Measurements from ENCODE around the gene TMEM213.

Gene TMEM213, protein sequence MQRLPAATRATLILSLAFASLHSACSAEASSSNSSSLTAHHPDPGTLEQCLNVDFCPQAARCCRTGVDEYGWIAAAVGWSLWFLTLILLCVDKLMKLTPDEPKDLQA

DNA sequence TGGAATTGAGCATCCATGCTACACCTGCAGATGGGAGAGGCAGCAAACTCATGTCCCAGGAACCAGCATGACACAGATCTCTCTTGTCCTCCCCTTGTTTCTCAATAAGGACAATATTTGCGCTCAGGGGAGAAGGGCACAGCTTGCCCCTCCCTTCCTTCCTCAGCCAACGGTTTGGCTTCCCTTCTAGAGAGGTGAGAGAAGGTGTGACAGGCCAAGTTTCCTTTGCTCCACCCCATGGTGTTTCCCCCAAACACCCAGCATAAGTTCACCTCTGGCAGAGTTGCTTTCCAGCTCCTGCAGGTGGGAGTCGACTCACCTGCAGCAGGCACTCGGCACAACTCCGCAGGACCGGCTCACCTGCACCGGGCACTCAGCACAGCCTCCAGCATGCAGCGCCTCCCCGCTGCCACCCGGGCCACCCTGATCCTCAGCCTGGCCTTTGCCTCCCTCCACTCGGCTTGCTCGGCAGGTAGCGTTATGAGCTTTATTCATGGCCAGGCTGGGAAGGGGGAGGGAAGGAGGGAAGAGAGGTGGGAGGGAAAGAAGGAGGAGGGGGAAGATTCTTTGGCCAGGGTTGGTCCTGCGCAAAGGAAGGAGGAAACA is at the start of gene TMEM213, which contains the start of gene ATP6V0A4:
TMEM213 (plus strand) TSS at position 280 of the 606 bp plus-strand sequence; CDS start at position 391, 111 bp downstream.
ATP6V0A4 (minus strand) TSS at position 482 of the 606 bp plus-strand sequence. CDS start 26,949 bp downstream, outside the sequence.
- DNase-seq (ENCODE audit: low spot score) = no peak

GRCh38 chr7:138748666-138749065 is 49.1 kb upstream of the TMEM213 start:
- DNase-seq (ENCODE audit: low spot score) = no peak

- DNase-seq (ENCODE audit: low spot score) = no peak
Measured at GRCh38 chr7:138749960-138750359, 47.8 kb upstream of the TMEM213 start.

GRCh38 chr7:138750473-138750872 is 47.3 kb upstream of the TMEM213 start:
- no peak for DNase-seq (ENCODE audit: low spot score)

DNA sequence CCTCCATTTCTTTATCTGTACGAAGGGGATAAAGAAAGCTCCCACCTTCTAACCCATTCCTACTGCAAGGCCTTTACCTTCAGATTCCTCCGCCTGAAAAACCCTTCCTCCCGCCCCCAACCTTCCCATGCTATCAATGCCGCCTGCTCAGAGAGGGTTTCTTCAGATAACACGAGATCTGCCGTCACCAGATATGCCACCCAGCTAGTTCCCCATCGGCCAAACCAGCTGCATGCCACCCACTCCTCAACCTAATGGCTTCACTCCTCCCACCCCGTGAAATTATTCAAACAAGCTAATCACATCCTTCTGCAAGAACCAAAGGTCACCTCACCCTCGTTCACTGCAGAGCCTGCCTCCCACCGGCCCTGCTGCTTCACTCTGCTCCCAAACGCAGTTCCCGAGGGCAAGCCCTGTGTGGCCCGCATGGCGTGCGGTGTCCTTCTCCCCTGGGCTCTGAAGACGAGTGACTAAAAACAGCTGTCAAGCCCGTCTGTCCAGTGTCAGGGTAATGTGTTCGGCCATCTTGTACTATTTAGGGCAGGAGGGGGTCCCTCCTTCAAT is 46.8 kb upstream of the TMEM213 start:
- DNase-seq (ENCODE audit: low spot score) = no peak

GRCh38 chr7:138752518-138753149 is 45.2 kb upstream of the TMEM213 start:
- DNase-seq (ENCODE audit: low spot score) = no peak

DNA sequence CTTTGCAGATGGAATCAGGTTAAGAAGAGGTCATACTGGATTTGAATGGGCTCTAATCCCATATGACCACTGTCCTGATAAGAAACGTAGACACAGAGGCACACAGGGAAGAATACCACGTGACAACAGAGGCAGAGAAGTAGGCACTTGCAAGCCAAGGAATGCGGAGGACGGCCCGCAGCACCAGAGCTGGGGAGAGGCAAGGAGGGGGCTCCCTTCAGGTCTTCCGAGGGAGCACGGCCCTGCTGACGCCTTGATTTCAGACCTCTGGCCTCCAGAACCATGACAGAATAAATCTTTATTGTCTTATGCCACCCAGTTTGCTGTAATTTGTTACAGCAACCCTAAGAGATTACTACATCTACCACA is 44.7 kb upstream of the TMEM213 start:
- no peak for DNase-seq (ENCODE audit: low spot score)

DNA sequence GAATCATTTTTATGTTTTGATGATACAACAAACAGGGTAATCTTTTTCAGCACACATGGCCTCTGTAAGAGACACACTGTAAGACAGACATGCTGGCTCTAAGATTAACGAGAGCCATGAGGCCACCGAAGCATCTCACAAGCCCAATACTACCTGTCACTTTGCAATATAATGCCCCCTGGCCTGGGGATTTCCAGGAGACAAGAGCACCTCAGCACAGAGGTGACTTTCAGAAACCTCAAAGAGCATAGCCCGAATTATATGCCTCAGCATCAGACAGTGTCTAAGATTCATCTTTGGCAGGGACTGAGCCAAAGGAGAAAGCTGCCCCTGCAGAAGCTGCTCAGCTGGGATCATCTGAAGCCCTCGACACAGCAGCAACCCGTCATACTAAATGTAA is 44.2 kb upstream of the TMEM213 start:
- DNase-seq (ENCODE audit: low spot score) = no peak

GRCh38 chr7:138755331-138755747 is 42.5 kb upstream of the TMEM213 start:
- no peak for DNase-seq (ENCODE audit: low spot score)

DNA sequence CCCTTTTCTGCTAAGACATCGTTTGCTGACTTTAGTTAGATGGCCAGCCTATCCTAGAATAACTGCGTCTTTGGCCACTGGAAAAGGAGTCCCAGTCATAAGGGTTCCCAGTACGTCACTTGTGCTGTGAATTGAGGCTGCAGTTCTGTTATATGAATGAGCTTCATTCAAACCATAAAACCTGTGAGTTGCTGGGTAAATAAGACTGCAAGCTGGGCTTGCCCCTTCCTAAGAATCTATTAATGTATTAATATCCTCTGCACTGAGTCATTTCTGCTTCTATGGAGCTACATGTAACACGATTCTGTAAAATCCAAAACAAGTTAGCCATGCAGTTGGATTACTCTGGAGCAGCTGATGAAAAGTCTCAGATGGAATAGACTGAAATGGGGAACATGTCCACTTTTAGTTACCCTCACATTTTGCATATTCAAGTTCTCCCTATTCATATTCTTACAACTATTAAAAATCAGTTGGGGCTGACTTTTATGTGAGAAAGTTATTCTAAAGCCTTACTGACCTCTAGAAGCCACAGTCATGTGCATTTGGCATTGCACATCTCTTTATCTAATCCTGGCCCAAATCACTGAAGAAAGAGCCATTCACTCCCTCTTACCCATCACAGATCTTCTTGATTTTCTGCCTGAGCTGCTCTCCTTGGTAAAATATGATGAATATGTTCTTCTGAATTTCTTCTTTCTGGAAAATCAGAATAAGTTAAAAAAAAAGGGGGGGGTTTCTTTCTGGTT is 41.8 kb upstream of the TMEM213 start:
- DNase-seq (ENCODE audit: low spot score) = no peak

- no peak for DNase-seq (ENCODE audit: low spot score)
Measured at GRCh38 chr7:138756591-138757242, 41.1 kb upstream of the TMEM213 start.

- no peak for DNase-seq (ENCODE audit: low spot score)
Measured at GRCh38 chr7:138768241-138768640, 29.6 kb upstream of the TMEM213 start.

DNA sequence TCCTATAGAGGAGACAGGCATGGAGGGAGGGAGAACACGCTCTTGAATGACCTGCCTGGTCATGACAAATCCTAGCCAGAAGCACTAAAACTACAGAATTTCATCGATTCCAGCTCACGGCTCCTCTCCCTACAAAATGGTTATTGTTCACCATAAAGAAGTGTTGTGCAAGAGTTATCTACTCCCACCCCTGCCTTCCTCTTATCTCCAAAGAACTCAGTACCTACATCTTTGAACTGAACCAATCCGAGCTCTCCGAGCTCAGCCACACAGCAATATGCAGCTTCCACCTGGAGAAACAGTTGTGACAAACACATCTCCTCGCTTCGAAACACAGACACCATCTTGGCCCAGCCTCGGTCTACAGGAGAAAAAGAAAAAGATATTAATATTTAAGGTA is 26.9 kb upstream of the TMEM213 start:
- no peak for DNase-seq (ENCODE audit: low spot score)

DNA sequence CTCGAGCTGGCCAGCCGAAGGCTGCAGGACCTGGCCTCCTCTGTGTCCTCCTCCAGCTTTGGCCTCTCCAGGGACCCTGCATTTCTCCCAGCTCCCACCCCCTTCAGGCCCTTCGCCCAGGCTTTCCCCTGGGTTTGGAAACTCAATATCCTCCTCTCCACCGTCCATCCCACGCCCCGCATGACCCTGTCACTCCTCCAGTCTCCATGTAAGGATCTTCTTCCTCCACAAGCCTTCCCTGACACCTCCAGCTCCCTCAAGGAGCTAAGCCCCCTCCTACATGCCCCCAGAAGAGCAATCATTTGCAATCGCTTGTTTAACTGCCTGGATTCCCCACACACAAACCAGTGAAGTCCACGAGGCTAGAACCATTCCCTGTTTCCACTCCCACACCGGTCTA is 24.6 kb upstream of the TMEM213 start:
- DNase-seq (ENCODE audit: low spot score) = no peak

GRCh38 chr7:138773817-138774216 is 24.0 kb upstream of the TMEM213 start:
- no peak for DNase-seq (ENCODE audit: low spot score)

DNA sequence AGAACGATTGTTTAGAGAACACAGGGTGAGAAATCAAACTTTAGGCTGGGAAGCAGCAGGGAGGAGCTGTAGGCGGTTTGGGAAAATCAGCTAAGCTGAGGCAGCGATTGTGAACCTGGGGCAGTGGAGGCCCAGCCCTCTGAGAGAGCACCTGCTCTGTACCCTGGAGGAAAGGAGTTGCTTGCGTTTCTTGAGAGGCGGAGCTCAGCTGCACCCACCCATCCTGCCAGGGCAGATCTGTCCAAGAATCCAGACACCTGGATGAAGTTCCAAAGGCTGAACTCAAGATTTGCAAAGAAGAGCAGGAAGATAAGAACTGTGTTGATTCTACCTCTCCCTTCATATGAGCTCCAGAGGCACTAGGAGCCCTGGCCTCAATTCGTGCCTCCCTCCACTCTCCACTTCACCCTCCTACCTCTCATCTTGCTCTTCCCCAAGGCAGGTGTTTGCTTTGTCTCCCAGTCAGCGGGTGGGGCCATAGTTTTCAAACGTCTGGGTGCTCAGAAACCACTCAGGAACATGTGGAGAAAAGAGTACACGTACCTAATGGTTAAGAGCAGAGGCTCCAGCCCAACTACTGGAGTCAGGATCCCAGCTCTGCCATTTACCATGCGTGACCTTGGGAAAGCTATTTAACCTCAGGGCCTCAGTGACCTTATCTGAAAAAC is 21.5 kb upstream of the TMEM213 start:
- DNase-seq (ENCODE audit: low spot score) = no peak

DNA sequence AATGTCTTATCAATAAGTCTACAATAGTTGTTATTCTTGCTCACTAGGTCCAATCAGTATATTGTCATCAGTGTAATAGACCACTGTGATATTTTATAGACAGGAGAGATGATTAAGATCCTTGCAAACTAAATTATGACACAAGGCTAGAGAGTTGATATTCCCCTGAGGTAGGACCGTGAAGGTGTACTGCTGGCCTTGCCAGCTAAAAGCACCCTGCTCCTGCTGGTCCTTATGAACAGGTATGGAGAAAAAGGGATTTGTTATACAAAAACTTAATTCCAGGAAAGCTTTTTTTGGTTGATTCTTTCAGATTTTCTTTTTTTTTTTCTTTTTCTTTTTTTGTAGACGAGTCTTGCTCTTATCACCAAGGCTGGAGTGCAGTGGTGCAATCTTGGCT is 16.8 kb upstream of the TMEM213 start:
- DNase-seq (ENCODE audit: low spot score) = no peak

GRCh38 chr7:138784692-138785091 is 13.1 kb upstream of the TMEM213 start:
- DNase-seq (ENCODE audit: low spot score) = no peak

DNA sequence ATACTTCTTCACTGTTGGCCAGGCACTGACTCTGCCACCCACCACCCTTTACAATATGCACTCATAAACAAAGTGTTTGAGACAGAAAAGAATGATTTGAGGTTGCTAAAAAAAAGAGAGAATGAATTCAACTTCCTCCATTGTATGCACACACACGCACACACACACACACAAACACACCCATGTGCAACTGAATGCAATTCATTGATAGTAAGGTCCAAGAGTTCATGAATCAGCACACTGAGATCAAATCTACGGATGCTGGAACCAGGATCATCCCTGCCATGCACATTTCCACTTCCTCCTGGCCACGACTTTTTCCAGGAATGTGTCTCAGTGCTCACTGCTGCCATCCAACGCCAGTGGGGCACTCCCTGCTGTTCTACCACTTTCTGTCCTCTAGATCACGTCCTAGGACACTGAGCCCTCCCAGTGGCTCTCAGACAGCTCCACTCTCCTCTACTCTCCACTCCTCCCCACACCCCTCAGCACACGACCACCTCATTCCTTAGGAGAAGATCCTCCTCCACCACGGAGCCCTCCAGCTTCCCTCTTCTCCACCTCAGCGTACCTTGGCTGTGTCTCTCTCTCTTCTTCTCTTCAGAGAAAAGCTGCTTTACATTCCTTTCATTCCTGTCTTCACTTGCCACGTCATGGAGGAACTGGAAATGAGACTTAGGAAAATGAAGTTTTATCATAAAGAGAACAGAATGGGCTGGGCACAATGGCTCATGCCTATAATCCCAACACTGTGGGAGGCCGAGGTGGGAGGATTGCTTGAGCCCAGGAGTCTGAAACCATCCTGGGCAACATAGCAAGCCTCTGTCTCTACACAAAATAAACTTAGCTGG is 12.0 kb upstream of the TMEM213 start:
- DNase-seq (ENCODE audit: low spot score) = no peak

DNA sequence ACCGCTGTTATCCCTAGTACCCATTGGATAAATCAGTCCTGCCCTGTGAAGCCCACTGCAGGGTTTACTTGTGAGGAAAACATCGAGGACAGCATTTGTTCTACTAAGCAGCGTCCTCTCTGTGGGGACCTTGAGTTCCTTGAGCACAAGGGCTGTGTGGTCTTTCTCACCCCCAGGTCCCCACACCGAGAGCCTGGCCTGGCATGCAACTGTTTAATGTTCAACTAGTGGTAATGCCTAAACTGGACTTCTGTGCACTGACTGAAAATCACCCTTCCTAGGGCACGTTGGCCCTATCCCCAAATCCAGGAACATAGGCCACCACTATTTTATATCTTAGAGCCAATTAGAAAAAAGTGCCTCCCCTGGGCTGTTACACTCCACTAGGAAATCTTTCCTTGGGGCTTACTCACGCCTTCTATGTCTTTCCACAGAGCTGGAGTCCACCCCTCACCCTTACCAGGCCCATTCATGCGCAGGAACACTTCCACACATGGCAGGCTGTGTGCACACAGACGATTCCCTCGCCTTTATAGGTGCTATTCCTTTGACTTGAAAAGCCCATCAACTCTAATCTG is 1.7 kb upstream of the TMEM213 start:
- DNase-seq (ENCODE audit: low spot score) = no peak

Measured in HuH-7.5 (cell line).